H1 (cell line): Measurements from ENCODE around the gene KNDC1. TPM values are rescaled to one million over a fixed set of nuclear protein-coding genes. Genes with fewer than 3 reads are reported as not detected.

Experiments
- CTCF ChIA-PET: fragments of 300-600 bp; sonication (Branson Sonifier 250); formaldehyde crosslinking; loops from one replicate; lab custom pipeline; 2021; ENCODE audit not compliant: partially characterized antibody; lab: Charles Lee
- POLR2A ChIA-PET: fragments of 300-600 bp; sonication (Branson Sonifier 250); formaldehyde crosslinking; loops from one replicate; lab custom pipeline; 2021; ENCODE audit warnings: inconsistent platforms; ENCODE audit not compliant: partially characterized antibody; lab: Charles Lee
- DNase-seq, 2 experiments: peaks; one replicate each; pipeline versions ENCODE4 v3.0.0 to v3.0.0-alpha.2; 2010 to 2022; ENCODE audit warnings: low spot score in 2 of 2, low read depth in 1 of 2, mixed read lengths in 1 of 2
- FAIRE-seq: peaks from 2 replicates; lab custom pipeline; 2011; peaks lifted over from hg19 to GRCh38; lab: Jason Lieb, UNC
- H2AFZ ChIP-seq: 2 replicates; pipeline ENCODE4 v1.8.1; 2012; ENCODE audit warnings: low read length, inconsistent platforms
- H2AK5ac ChIP-seq: 2 replicates; pipeline ENCODE4 v1.6.1; 2013; ENCODE audit warnings: low read depth, low read length
- H2BK120ac ChIP-seq: replicated peaks from 2 replicates; pipeline ENCODE3; 2013; ENCODE audit warnings: low read depth, low read length, inconsistent platforms
- H2BK12ac ChIP-seq: 2 replicates; pipeline ENCODE4 v1.6.1; 2013; ENCODE audit warnings: low read depth, low read length
- H2BK15ac ChIP-seq: 2 replicates; pipeline ENCODE4 v1.6.1; 2013; ENCODE audit warnings: low read length
- H2BK20ac ChIP-seq: 2 replicates; pipeline ENCODE4 v1.6.1; 2013; ENCODE audit warnings: low read length
- H2BK5ac ChIP-seq: 2 replicates; pipeline ENCODE4 v1.6.1; 2013; ENCODE audit warnings: low read depth, low read length
- H3K14ac ChIP-seq: 2 replicates; pipeline ENCODE4 v1.6.1; 2013; ENCODE audit warnings: inconsistent platforms; ENCODE audit not compliant: insufficient read length
- H3K18ac ChIP-seq: 2 replicates; pipeline ENCODE4 v1.6.1; 2013; ENCODE audit warnings: low read length; ENCODE audit errors: extremely low read depth
- H3K23ac ChIP-seq: 2 replicates; pipeline ENCODE4 v1.6.1; 2013; ENCODE audit warnings: inconsistent platforms; ENCODE audit not compliant: insufficient read length
- H3K23me2 ChIP-seq: 2 replicates; pipeline ENCODE4 v1.6.1; 2013; ENCODE audit warnings: low read depth, low read length
- H3K27ac ChIP-seq: 2 replicates; pipeline ENCODE4 v1.6.1; 2011; ENCODE audit warnings: low read depth, low read length, inconsistent platforms
- H3K27me3 ChIP-seq, 4 experiments: replicated peaks in 1 of 4; 1 replicate in 1 of 4; 2 replicates in 3 of 4; pipeline versions ENCODE4 v1.6.1 to v1.8.1; 2011 to 2013; ENCODE audit warnings: low read length in 3 of 4, mild to moderate bottlenecking in 3 of 4, inconsistent platforms in 2 of 4, mixed read lengths in 2 of 4, moderate library complexity in 1 of 4; ENCODE audit not compliant: control insufficient read depth in 3 of 4, insufficient read depth in 3 of 4; ENCODE audit errors: extremely low read depth in 1 of 4
- H3K36me3 ChIP-seq, 4 experiments: 2 replicates each; pipeline versions ENCODE4 v1.6.1 to v1.8.1; 2011 to 2013; ENCODE audit warnings: mild to moderate bottlenecking in 4 of 4, low read length in 3 of 4, moderate library complexity in 2 of 4, control low read depth in 1 of 4, inconsistent platforms in 1 of 4; ENCODE audit not compliant: insufficient read depth in 4 of 4, control insufficient read depth in 2 of 4
- H3K4ac ChIP-seq: replicated peaks from 2 replicates; pipeline ENCODE3; 2013; ENCODE audit warnings: low read length, low read depth, mixed read lengths, inconsistent platforms; ENCODE audit not compliant: insufficient read length
- H3K4me1 ChIP-seq, 4 experiments: replicated peaks in 1 of 4; 1 replicate in 1 of 4; 2 replicates in 3 of 4; pipeline versions ENCODE4 v1.6.1 to v1.8.1; 2011 to 2013; ENCODE audit warnings: low read length in 3 of 4, inconsistent platforms in 2 of 4, mixed read lengths in 1 of 4; ENCODE audit not compliant: insufficient read depth in 4 of 4, control insufficient read depth in 3 of 4
- H3K4me2 ChIP-seq, 2 experiments: 2 replicates each; pipeline versions ENCODE4 v1.6.1 to v1.8.1; 2011 to 2013; ENCODE audit warnings: low read depth in 2 of 2, low read length in 2 of 2, control low read depth in 1 of 2, inconsistent platforms in 1 of 2, mild to moderate bottlenecking in 1 of 2; ENCODE audit not compliant: insufficient read depth in 1 of 2
- H3K4me3 ChIP-seq, 4 experiments: fragments of 200-600, 300-600 bp in 1 of 4; sonication (generic), shearing (Covaris generic), sonication (Bioruptor Twin) in 1 of 4; 2 replicates each; pipeline versions ENCODE4 v1.5.1 to v1.8.1; 2011 to 2016; ENCODE audit warnings: low read length in 4 of 4, low read depth in 3 of 4, control low read depth in 2 of 4, inconsistent platforms in 2 of 4, mild to moderate bottlenecking in 2 of 4, mixed read lengths in 1 of 4, moderate library complexity in 1 of 4; ENCODE audit not compliant: insufficient read depth in 2 of 4; ENCODE audit errors: extremely low read depth in 1 of 4
- H3K56ac ChIP-seq: replicated peaks from 2 replicates; pipeline ENCODE3; 2013; ENCODE audit warnings: low read depth, mild to moderate bottlenecking, mixed read lengths, low read length, inconsistent platforms; ENCODE audit not compliant: insufficient read length
- H3K79me1 ChIP-seq: 2 replicates; pipeline ENCODE4 v1.6.1; 2013; ENCODE audit warnings: low read depth, low read length, control low read depth
- H3K79me2 ChIP-seq, 2 experiments: 2 replicates each; pipeline versions ENCODE4 v1.6.1 to v1.8.1; 2012 to 2013; ENCODE audit warnings: low read length in 2 of 2, mild to moderate bottlenecking in 2 of 2, inconsistent platforms in 1 of 2; ENCODE audit not compliant: insufficient read depth in 2 of 2, control insufficient read depth in 1 of 2
- H3K9ac ChIP-seq, 4 experiments: replicated peaks in 1 of 4; 1 replicate in 1 of 4; 2 replicates in 3 of 4; pipeline versions ENCODE4 v1.6.1 to v1.8.1; 2011 to 2013; ENCODE audit warnings: low read depth in 3 of 4, low read length in 3 of 4, control low read depth in 2 of 4, mild to moderate bottlenecking in 2 of 4, moderate library complexity in 2 of 4, inconsistent platforms in 1 of 4; ENCODE audit errors: extremely low read depth in 1 of 4
- H3K9me3 ChIP-seq, 2 experiments: 2 replicates each; pipeline versions ENCODE4 v1.6.1 to v1.8.1; 2012 to 2013; ENCODE audit warnings: mild to moderate bottlenecking in 2 of 2, moderate library complexity in 2 of 2, control low read depth in 1 of 2, inconsistent platforms in 1 of 2, low read depth in 1 of 2, low read length in 1 of 2, mixed read lengths in 1 of 2; ENCODE audit not compliant: insufficient read depth in 2 of 2
- H4K20me1 ChIP-seq, 2 experiments: replicated peaks in 1 of 2; 2 replicates each; pipeline versions ENCODE3 to v1.8.1; 2011 to 2013; ENCODE audit warnings: inconsistent platforms in 2 of 2, low read length in 2 of 2, mild to moderate bottlenecking in 1 of 2; ENCODE audit not compliant: insufficient read depth in 2 of 2, control insufficient read depth in 1 of 2
- H4K5ac ChIP-seq: 2 replicates; pipeline ENCODE4 v1.6.1; 2013; ENCODE audit warnings: low read length, low read depth, mixed read lengths, inconsistent platforms; ENCODE audit not compliant: insufficient read length
- H4K8ac ChIP-seq: 2 replicates; pipeline ENCODE4 v1.8.0; 2013; ENCODE audit warnings: mild to moderate bottlenecking, moderate library complexity, low read length, inconsistent platforms; ENCODE audit not compliant: insufficient read depth; ENCODE audit errors: extremely low read depth
- H4K91ac ChIP-seq: replicated peaks from 2 replicates; pipeline ENCODE3; 2013; ENCODE audit warnings: low read length, mixed read lengths, inconsistent platforms; ENCODE audit not compliant: insufficient read length
- KDM5A ChIP-seq: fragments of 200-600 bp; IDR thresholded peaks from 2 replicates; pipeline ENCODE4 v1.7.1; 2012; ENCODE audit warnings: mild to moderate bottlenecking, low read length, inconsistent platforms, mixed read lengths
- NANOG ChIP-seq: IDR thresholded peaks from 2 replicates; pipeline ENCODE4 v1.6.1; 2011; ENCODE audit warnings: low read length, low read depth, mild to moderate bottlenecking, inconsistent platforms; ENCODE audit not compliant: insufficient read depth, poor library complexity, severe bottlenecking
- WGBS, 2 experiments: shearing (Covaris generic) in 1 of 2; methylation state at CpG; one replicate each; pipeline versions ENCODE4 v1.1.6 to v1.1.7; 2013 to 2015; ENCODE audit warnings: low lambda C conversion rate in 2 of 2, mixed read lengths in 2 of 2, inconsistent platforms in 1 of 2, low coverage in 1 of 2, missing lambda C conversion rate in 1 of 2; ENCODE audit not compliant: insufficient replicate concordance in 2 of 2, insufficient coverage in 1 of 2, insufficient read length in 1 of 2; ENCODE audit errors: extremely low coverage in 1 of 2, missing lambda C conversion rate in 1 of 2; 5-methylcytosine and 5-hydroxymethylcytosine counted together
- polyA plus RNA-seq, 7 experiments: library from polyadenylated mRNA; depleted of rRNA in 3 of 7; stranded (reverse) in 5 of 7; unstranded in 2 of 7; fragments of >200 nt in 5 of 7; fragments of 200-250 nt in 2 of 7; gene quantifications; 1 replicate in 5 of 7; 2 replicates in 1 of 7; 4 replicates in 1 of 7; pipeline versions ENCODE4 v1.2.1 to v1.2.3, GENCODE V29; 2011 to 2013; ENCODE audit warnings: missing spikeins in 2 of 7, mixed read lengths in 2 of 7
- total RNA-seq: library from RNA; stranded (reverse); fragmentation: NEBNext Ultra II Directional; extraction: Animal tissue kit (Norgen Biotek cat#: 25700); gene quantifications from 2 replicates; pipeline ENCODE4 v1.2.1, GENCODE V29; 2021

The KNDC1 gene
- total and polyA plus RNA-seq, 2 of the 8 experiments (the other 6 are each of a cell fraction or from before 2014, with no cell fraction given), result 7.5 to 16.7 TPM

DNA sequence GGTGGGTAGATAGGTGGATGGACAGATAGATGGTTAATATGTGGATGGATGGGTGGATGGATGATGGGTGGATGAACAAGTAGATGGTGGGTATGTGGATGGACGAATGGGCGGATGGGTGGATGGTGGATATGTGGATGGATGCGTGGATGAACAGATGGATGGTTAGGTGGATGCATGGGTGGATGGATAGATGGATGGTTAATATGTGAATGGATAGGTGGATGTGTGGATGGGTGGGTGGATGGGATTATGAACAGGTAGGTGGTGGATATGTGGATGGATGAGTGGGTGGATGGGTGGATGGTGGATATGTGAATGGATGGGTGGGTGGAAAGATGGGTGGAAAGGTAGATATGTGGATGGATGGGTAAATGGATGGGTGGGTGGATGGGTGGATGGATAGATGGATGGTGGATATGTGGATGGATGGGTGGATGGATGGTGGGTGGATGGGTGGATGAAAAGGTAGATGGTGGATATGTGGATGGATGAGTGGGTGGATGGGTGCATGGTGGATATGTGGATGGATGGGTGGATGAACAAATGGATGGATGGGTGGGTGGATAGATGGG lies 14.8 kb downstream of the KNDC1 start:
- ChIA-PET CTCF (no interaction called here), POLR2A (no interaction called here)
- Histone ChIP-seq H3K36me3 (peaks cover 0 to 6% (median 0%) of the 10 kb centered on the region in 4 experiments; a peak in 3 of 8 replicates), H4K20me1 (peaks cover 0 to 17% of the 10 kb centered on the region in 2 experiments), H3K23ac (no peak overlapping the region), H3K23me2 (peaks cover 26% of the 10 kb centered on the region), H2AFZ (no peak overlapping the region), H3K9ac (no peak overlapping the region), H4K8ac (no peak overlapping the region), H3K4me3 (no peak overlapping the region), H3K27ac (no peak overlapping the region), H3K4ac (no peak overlapping the region), H4K5ac (no peak overlapping the region), H4K91ac (no peak overlapping the region), H2BK12ac (no peak overlapping the region), H2AK5ac (peak overlapping the region; percentile 65; the same call in 1 of the 2 replicates), H2BK20ac (no peak overlapping the region), H3K18ac (no peak overlapping the region), H3K4me2 (no peak overlapping the region), H3K79me1 (no peaks in the 10 kb centered on the region; the same call in 1 of the 2 replicates), H3K14ac (no peak overlapping the region), H3K56ac (peak overlapping the region; percentile 46), H3K27me3 (no peaks in the 10 kb centered on the region), H3K9me3 (peaks cover 14 to 17% of the 10 kb centered on the region in 2 experiments), H2BK15ac (no peak overlapping the region), H3K79me2 (no peaks in the 10 kb centered on the region), H2BK120ac (no peak overlapping the region), H2BK5ac (no peak overlapping the region), H3K4me1 (no peaks in the 10 kb centered on the region)
- TF ChIP-seq NANOG (no peak), KDM5A (no peak)
- WGBS, 2 experiments, result 58% methylated on average over 3 of the region's 3 CpGs; no CpG with 5 or more reads in 1 of the 2 experiments
- no peak for FAIRE-seq
- DNase-seq, result no peak
